NCI-H2081 treated with DMSO at 0.1 percent for 48 hours (cell line): ENCODE results near the gene HSPB3.
"Not testable (repeated sequence)": the region's sequence is repeated elsewhere in the genome, so short reads cannot be mapped to it uniquely, and the experiment has no call there.

Source experiments
- DNase-seq: peaks from one replicate; lab custom pipeline; 2025; lab: John Stamatoyannopoulos, UW

HSPB3 gene

GRCh38 chr5:54457094-54457862, 1.8 kb downstream of the HSPB3 start:
- no peak for DNase-seq

GRCh38 chr5:54458221-54458620, 2.7 kb downstream of the HSPB3 start:
- no peak for DNase-seq

GRCh38 chr5:54460181-54460919, 4.9 kb downstream of the HSPB3 start:
- no peak for DNase-seq

- DNase-seq: no peak
Observed at GRCh38 chr5:54462281-54462680, 6.8 kb downstream of the HSPB3 start.

- no peak for DNase-seq
Observed at GRCh38 chr5:54463713-54464112, 8.2 kb downstream of the HSPB3 start.

- DNase-seq: no peak
Observed at GRCh38 chr5:54469622-54470021, 14.1 kb downstream of the HSPB3 start.

- no peak for DNase-seq
Observed at GRCh38 chr5:54470128-54470527, 14.6 kb downstream of the HSPB3 start.

- DNase-seq: no peak
Observed at GRCh38 chr5:54470677-54471076, 15.2 kb downstream of the HSPB3 start.

GRCh38 chr5:54471398-54471797, 15.9 kb downstream of the HSPB3 start:
- no peak for DNase-seq

- no peak for DNase-seq
Observed at GRCh38 chr5:54476682-54477081, 21.2 kb downstream of the HSPB3 start.

GRCh38 chr5:54477941-54478478, 22.5 kb downstream of the HSPB3 start:
- no peak for DNase-seq

GRCh38 chr5:54480296-54480695, 24.8 kb downstream of the HSPB3 start:
- no peak for DNase-seq

- DNase-seq: no peak
Observed at GRCh38 chr5:54484219-54484894, 28.9 kb downstream of the HSPB3 start.

- not testable (repeated sequence) for DNase-seq
Observed at GRCh38 chr5:54485659-54486058, 30.2 kb downstream of the HSPB3 start.

GRCh38 chr5:54489648-54489979, 34.1 kb downstream of the HSPB3 start:
- not testable (repeated sequence) for DNase-seq

- DNase-seq: no peak
Observed at GRCh38 chr5:54491326-54491725, 35.8 kb downstream of the HSPB3 start.

GRCh38 chr5:54492178-54492577, 36.7 kb downstream of the HSPB3 start:
- DNase-seq: no peak

- DNase-seq: no peak
Observed at GRCh38 chr5:54495027-54495426, 39.5 kb downstream of the HSPB3 start.
